OCI-LY1 (cell line): ENCODE data around the gene CTDSPL2.

Source experiments
- H2AFZ ChIP-seq: fragments of 200-600 bp; sonication (generic), shearing (Covaris generic); 2 replicates; pipeline ENCODE4 v1.6.0; 2014; ENCODE audit warnings: antibody characterized with exemption, mild to moderate bottlenecking, low read length
- H3F3A ChIP-seq: fragments of 200-600 bp; sonication (generic), shearing (Covaris generic); 2 replicates; pipeline ENCODE4 v1.6.0; 2014; ENCODE audit warnings: mild to moderate bottlenecking, antibody characterized with exemption, low read length, moderate library complexity; ENCODE audit not compliant: insufficient read depth
- H3K27ac ChIP-seq: fragments of 200-600 bp; sonication (generic); 2 replicates; pipeline ENCODE4 v1.5.1; 2014; ENCODE audit warnings: low read length, mixed run types, mild to moderate bottlenecking, low read depth; ENCODE audit not compliant: poor library complexity, severe bottlenecking
- H3K27me3 ChIP-seq: fragments of 200-600 bp; sonication (generic); 2 replicates; pipeline ENCODE4 v1.6.0; 2014; ENCODE audit warnings: antibody characterized with exemption, mild to moderate bottlenecking, low read length, moderate library complexity; ENCODE audit not compliant: insufficient read depth
- H3K36me3 ChIP-seq: fragments of 200-600 bp; sonication (generic); 2 replicates; pipeline ENCODE4 v1.6.1; 2014; ENCODE audit warnings: mild to moderate bottlenecking, antibody characterized with exemption, low read length, moderate library complexity, mixed read lengths; ENCODE audit not compliant: insufficient read depth
- H3K4me1 ChIP-seq: fragments of 200-600 bp; sonication (generic); 2 replicates; pipeline ENCODE4 v1.5.1; 2014; ENCODE audit warnings: mild to moderate bottlenecking, low read length, moderate library complexity; ENCODE audit not compliant: insufficient read depth, severe bottlenecking
- H3K4me2 ChIP-seq: fragments of 200-600 bp; sonication (generic), shearing (Covaris generic); 2 replicates; pipeline ENCODE4 v1.6.1; 2014; ENCODE audit warnings: low read length
- H3K4me3 ChIP-seq: fragments of 200-600 bp; sonication (generic); 2 replicates; pipeline ENCODE4 v1.5.1; 2014; ENCODE audit warnings: low read length, low read depth, mild to moderate bottlenecking, mixed read lengths; ENCODE audit not compliant: poor library complexity, severe bottlenecking
- H3K79me2 ChIP-seq: fragments of 200-600 bp; shearing (Covaris generic); 2 replicates; pipeline ENCODE4 v1.6.1; 2016; ENCODE audit warnings: mixed run types, low read length, mixed read lengths; ENCODE audit not compliant: insufficient read depth
- H3K9ac ChIP-seq: fragments of 200-600 bp; sonication (generic), shearing (Covaris generic); 2 replicates; pipeline ENCODE4 v1.6.1; 2014; ENCODE audit warnings: mild to moderate bottlenecking, low read length, mixed read lengths
- H3K9me2 ChIP-seq: fragments of 200-600 bp; sonication (generic), shearing (Covaris generic); 2 replicates; pipeline ENCODE4 v1.6.1; 2014; ENCODE audit warnings: low read depth, mild to moderate bottlenecking, low read length, mixed read lengths
- H3K9me3 ChIP-seq: fragments of 200-600 bp; shearing (Covaris generic); 2 replicates; pipeline ENCODE4 v1.6.1; 2014; ENCODE audit warnings: low read length, mixed read lengths
- H4K20me1 ChIP-seq: fragments of 200-600 bp; sonication (generic), shearing (Covaris generic); 2 replicates; pipeline ENCODE4 v1.6.0; 2016; ENCODE audit warnings: mild to moderate bottlenecking, low read length; ENCODE audit not compliant: insufficient read depth
- CTCF ChIP-seq: fragments of 200-600 bp; sonication (generic), shearing (Covaris generic); IDR thresholded peaks from 2 replicates; pipeline ENCODE4 v1.5.1; 2017; ENCODE audit warnings: mild to moderate bottlenecking, antibody characterized with exemption, low read length, moderate library complexity, mixed read lengths
- EZH2 ChIP-seq: fragments of 200-600 bp; sonication (generic), shearing (Covaris generic); IDR thresholded peaks from 2 replicates; pipeline ENCODE4 v1.8.0; 2017; ENCODE audit warnings: borderline replicate concordance, mixed run types, mild to moderate bottlenecking, antibody characterized with exemption, low read length, moderate library complexity, mixed read lengths

The CTDSPL2 gene

GRCh38 chr15:44441095-44441501 lies 13.7 kb downstream of the CTDSPL2 start:
- peaks cover 98% of the 10 kb centered on the region for H3K79me2 ChIP-seq
- H3F3A ChIP-seq = no peaks in the 10 kb centered on the region
- no peaks in the 10 kb centered on the region for H3K9me3 ChIP-seq
- no peak overlapping the region for H3K4me3 ChIP-seq
- H3K4me1 ChIP-seq = no peaks in the 10 kb centered on the region
- no peak for TF ChIP-seq EZH2
- no peak for TF ChIP-seq CTCF
- no peaks in the 10 kb centered on the region for H3K27me3 ChIP-seq
- no peak overlapping the region for H3K9ac ChIP-seq
- no peaks in the 10 kb centered on the region for H3K9me2 ChIP-seq
- no peak overlapping the region for H2AFZ ChIP-seq
- H3K4me2 ChIP-seq = no peak overlapping the region
- H4K20me1 ChIP-seq = no peaks in the 10 kb centered on the region; the same call in 1 of the 2 replicates
- peaks cover 36% of the 10 kb centered on the region for H3K36me3 ChIP-seq
- H3K27ac ChIP-seq = no peak overlapping the region

GRCh38 chr15:44443515-44443914 lies 16.1 kb downstream of the CTDSPL2 start:
- peaks cover 98% of the 10 kb centered on the region for H3K79me2 ChIP-seq
- TF ChIP-seq CTCF (no peak), EZH2 (no peak)

DNA sequence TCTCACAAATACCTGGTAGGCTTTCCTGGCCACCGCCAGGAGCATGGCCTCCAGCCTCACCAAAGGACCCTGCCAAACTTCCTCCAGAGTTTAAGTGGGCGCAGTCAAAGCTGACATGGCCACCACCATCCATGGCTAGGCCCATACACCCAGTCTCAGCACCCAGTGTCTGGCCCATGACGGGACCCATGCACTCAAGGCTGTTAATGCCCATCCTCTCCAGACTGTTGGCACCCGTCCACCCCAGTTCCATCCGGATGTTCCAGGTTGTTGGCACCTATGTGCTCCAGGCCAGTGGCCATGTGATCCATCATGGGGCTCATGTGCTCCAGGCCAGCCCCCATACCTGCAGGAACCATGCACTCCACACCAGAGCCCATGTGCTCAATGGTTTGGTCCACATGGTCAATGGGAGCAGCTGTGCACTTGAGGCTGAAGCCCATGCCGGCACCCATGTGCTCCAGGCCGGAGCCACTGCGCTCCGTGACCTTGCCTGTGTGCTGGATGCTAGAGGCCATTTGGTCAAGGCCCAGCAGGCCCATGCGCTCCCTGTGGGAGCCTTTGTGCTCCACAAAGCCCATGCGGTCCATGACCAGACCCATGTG lies 20.4 kb downstream of the CTDSPL2 start:
- Histone ChIP-seq H3K9me3 (peaks cover under 1% of the 10 kb centered on the region; the same call in 1 of the 2 replicates), H3K4me1 (no peaks in the 10 kb centered on the region), H3K79me2 (peaks cover 98% of the 10 kb centered on the region), H3K36me3 (peaks cover 49% of the 10 kb centered on the region), H3K27me3 (no peaks in the 10 kb centered on the region), H4K20me1 (no peaks in the 10 kb centered on the region; the same call in 1 of the 2 replicates), H3K27ac (no peak overlapping the region), H3K4me2 (no peak overlapping the region), H3K4me3 (no peak overlapping the region), H2AFZ (no peak overlapping the region), H3K9me2 (no peaks in the 10 kb centered on the region), H3F3A (no peaks in the 10 kb centered on the region), H3K9ac (no peak overlapping the region)
- TF ChIP-seq EZH2 = no peak
- no peak for TF ChIP-seq CTCF

More at GRCh38 chr15:44443515-44443914, 16.1 kb downstream of the CTDSPL2 start:
- Histone ChIP-seq H4K20me1 (no peaks in the 10 kb centered on the region), H3K27ac (no peak overlapping the region), H3K4me3 (no peak overlapping the region), H3K9me3 (no peaks in the 10 kb centered on the region), H3K36me3 (peaks cover 40% of the 10 kb centered on the region), H3K4me2 (no peak overlapping the region), H3K4me1 (no peaks in the 10 kb centered on the region), H3K9me2 (no peaks in the 10 kb centered on the region), H2AFZ (no peak overlapping the region), H3F3A (no peaks in the 10 kb centered on the region), H3K27me3 (no peaks in the 10 kb centered on the region), H3K9ac (no peak overlapping the region)
